8988T (cell line): ENCODE measurements around the gene FARS2.
"Not testable (repeated sequence)": the region's sequence is repeated elsewhere in the genome, so short reads cannot be mapped to it uniquely, and the experiment has no call there.

Experiments used
- DNase-seq: peaks from one replicate; pipeline ENCODE4 v3.0.0; 2011

FARS2 gene

DNA sequence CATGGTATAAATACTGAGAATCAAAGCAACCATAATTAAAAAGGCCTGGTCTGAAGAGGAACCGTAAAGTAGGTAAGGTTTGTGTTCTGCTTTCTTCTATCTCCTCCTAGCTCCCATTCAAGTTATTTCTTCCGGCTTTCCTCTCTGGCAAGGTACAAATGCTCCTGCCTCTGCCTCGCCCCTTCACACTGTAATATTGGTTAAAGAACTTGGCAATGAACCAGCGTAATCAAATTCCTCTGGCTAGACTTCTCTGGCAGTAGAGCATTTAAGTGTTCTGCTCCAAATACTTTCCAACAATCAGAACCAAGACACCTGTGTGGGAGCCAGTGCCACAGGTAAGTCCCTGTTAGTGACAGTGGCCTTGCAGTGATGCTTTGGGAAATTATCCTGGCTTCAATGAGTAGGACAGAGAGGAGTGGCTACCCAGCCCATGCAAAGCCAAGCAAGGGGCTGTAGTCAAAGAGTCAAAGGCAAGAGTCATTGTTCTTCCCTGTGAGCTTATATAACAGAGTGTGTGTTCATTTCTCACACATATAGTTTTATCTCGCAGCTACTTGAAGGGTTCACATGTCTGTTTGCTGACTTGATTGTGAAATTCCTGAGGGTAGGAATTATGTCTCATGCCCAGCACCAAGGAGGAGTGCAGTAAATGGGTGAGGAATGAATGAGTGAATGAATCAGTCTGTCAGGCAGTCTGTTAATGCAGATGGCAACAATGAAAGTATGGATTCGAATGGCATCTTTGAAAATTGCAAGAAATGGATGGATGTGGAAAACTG, 416.1 kb downstream of the FARS2 start:
- no peak for DNase-seq

DNA sequence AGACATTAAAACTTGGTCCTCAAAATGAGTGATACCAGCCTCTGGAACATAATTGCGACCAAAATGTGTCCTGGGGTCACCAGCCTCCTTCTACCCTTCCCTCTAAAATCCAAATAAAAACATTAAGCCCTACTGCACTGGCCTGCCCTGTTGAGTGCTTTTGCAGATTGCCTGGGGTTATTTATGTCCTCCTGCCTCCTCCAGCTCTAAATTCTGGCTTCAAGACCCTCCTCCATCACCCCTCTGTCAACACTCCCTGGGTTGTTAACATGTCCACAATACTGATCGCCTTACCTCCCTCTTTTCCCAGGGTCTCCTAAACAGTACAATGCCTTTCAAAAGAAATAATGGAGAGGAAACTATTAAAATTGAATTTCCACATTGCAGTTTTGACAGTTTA, 418.0 kb downstream of the FARS2 start:
- no peak for DNase-seq

DNA sequence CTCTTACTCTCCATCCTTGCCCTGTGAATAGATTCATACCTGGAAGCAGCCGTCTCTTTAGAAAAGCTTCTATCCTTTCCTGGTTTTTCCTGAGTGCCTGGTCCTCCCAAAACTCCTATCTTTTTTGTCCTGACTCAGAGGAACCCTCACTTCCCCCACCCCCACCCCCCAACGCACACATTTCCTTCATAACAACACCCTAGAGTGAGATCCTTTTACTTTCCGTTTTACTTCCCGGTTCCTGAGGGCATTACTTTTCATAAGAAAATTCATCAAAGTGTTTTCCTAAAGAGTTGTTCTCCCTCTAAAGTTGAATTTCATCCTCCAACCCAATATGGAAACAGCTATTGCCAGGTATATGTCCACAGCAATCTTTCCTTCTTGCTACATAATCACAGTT, 418.4 kb downstream of the FARS2 start:
- no peak for DNase-seq

DNA sequence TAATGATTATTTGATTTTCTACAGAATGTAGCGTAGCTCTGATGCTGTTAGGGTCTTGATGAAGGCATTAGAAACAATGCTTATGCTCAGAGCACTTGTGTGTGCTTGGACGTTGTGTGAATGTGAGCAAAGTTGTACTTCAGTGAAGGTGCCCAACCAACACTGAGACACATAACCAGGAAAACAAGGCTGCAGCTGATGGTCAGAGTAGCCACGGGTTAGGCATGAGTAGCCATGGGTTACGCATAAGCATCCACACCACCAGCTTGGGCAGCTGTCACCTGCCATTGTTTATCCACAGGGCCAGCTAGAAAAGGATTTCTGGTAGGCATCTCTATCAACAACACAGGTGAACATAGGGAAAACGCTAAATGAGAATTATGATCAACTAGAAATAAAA, 418.8 kb downstream of the FARS2 start:
- no peak for DNase-seq

DNA sequence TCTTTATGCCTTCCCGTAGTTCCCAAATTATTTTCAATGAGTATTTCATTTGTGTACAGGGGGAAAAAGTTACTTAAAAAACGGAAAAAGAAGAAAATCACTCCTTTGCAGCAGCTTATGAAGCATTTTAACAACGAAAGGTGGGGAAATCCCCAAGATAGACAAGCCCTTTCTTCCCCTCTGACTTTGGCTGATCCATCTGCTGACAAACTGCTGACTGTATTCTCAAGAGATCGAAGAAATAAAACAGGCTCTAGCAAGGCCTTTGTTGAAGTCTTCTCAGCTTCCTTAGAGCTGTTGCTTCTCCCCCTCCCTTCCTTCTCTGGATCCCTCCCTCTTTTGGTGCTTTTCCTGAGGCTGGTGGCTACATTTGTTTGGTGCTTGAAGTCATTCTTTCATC, 420.2 kb downstream of the FARS2 start:
- DNase-seq = no peak

DNA sequence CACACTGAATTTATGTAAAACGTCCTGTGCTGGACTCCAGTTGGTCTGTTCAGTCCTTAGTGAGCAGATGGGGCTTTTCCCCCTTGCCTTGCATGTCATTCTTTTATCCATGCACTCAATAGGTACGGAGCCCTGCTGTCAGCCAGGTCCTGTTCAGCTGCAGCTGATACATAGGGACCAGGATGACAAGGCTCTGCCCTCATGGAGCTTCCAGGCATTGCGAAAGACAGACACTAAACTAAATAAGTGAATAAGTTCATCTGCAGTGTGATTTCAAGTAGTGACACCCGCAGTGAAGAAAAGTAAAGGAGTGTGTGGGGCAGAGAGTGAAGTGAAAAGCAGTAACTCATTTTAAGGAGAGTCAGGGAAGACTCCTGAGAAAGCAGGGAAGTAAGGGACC, 421.2 kb downstream of the FARS2 start:
- no peak for DNase-seq

DNA sequence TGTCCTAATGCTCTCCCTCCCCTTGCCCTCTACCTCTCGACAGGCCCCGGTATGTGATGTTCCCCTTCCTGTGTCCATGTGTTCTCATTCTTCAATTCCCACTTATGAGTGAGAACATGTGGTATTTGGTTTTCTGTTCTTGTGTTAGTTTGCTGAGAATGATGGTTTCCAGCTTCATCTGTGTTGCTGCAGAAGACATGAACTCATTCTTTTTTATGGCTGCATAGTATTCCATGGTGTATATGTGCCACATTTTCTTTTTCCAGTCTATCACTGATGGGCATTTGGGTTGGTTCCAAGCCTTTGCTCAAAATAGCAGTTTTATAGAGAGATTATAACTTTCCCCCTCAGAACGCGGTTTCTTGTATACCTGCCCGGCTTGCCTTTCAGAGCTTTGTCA, 422.4 kb downstream of the FARS2 start:
- not testable (repeated sequence) for DNase-seq

DNA sequence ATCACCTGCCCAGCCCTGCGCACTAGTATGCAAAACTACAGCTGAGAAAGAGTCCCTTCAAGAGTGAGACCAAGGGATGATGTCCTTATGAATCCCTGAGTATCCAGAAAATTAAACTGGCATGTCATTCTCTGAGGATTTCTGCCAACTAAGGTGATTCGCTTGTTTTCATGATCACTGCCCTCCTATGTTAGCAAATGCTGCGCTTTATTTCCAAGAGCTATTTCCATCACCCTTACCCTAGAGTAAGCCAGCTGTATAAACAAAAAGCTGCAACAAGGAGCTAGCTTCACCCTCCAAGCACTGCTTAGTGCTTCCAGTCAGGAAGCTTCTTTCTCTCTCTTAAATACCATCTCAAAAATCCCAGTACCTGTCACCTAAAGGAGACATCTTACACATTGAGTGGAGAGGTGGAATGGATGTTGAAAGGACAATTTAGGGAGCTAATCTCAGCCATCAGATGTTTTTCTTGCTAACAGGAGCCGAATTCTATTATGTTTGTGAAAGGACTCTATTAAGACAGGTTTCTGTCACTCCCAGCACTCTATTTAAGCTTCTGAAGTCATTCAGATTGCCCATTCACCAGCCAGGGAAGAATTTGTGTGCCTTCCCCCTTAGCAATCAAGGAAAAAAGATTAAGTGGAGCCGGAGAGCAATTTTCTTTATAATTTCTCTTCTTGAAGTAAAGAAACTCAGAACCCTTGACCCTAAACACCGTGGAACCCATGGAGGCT, 423.2 kb downstream of the FARS2 start:
- DNase-seq = no peak

DNA sequence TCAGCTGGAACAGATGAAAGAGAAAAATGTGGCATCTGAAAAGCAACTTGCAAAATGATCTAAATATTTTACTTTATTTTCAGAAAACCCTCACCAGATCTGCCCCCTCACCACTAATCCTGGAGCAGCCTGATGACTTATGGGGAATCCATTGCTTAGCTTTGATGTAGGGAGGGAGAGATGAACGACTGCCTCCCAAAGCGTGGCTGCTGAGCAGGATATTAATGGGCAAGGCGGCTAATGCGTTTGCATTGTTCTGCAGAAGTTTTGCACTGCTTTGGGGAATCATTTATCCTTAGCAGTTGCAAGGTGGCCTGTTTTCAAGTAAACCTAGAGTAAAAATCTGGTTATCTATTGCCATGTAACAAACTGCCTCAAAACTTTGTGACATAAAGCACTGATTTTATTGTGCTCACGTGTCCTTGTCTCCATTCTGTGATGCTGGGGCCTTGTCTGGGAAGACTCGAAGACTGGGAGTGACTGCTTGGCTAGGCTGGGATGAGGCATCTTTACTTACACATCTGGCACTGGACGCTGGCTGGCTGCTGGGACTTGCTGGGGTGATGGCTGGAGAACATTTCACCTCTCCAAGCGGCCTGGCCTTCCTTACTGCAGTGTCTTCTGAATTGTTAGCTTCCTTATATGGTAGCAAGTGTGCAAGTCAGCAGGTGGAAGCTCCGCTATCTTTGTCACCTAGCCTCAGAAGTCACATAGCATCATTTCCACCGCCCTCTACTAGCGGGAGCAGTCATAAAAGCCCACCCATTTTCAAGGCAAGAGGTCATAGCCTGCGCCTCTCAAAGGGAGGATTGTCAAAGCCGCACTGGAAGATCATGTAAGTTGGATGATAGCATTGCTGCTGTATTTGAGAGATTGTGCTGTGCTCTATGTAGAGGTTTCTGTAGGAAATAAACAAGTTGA, 432.2 kb downstream of the FARS2 start:
- DNase-seq = no peak

DNA sequence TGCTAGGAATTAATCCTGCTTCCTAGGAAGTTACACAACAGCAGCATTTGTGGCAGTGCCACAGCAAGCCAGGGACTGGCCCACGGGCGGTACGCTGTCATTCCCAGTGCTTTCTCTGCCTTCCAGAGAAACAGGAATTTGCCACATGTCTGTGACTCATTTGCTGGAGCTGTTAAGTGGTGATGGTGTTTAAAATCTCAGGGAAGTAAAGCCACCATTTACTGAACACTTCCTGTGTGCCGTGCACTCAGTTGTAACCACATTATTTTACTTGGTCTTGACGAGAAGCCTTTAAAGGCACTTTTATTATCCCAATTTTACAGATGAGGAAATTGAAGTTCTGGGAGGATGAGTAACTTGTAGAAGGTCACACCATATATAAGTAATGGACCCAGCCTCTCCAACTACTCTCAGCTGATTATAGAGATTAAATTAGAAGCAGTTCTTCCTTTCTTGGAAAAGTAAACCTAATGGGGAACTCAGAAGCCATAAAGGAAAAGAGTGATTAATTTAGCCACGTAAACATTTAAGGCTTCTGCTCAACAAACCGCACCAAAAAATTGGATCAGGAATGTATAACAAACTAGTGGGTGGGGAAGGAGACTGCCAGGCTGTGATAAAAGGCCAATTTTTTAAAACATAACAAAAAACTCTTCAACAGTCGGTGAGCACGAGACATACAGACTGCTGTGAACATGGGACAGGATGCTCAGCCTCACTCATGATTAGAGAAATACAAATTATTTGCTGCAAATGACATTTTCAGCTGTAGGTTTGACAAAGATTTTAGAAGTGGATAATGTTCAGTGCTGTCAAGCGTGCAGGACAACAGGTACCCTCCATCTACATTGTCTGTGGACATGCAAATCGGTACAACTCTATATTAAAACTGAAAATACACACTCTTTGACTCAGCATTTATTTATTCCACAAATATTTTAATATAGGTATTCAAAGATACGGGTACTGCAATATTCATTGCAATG, 434.2 kb downstream of the FARS2 start:
- DNase-seq = no peak

DNA sequence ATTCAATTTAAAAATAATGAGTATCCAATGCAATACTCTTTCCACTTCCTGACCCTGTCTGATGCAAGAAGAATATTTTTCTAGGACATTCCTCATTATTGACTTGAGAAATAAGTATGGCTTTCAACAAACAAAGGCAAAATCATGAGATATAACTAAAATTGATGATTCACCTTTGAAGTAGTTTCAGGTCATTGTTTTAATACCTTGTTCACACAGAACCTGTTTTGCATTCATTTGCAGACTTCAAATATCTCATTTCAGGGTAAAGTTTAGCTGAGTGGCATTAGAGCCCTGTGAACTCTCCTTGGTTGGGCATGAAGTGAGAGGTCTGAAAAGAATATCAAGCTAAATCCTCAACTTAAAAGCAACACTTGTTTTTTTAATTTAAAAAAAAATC, 436.2 kb downstream of the FARS2 start:
- no peak for DNase-seq

DNA sequence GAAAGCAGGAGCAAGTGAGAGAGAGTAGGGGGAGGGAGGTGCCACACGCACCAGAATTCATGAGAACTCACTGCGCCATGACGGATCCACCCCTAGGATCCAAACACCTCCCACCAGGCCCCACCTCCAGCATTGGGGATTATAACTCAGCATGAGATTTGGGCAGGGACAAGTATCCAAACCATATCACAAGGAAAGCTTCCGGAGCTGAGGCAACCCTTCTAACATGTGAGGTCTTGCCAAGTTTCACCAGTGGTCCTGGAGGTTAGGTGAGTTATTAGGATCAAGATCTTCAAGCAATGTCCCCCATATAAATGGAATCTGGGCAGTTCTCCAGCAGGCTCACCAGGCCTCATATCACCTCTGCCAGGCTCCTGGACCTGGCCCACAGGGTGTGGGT, 437.0 kb downstream of the FARS2 start:
- DNase-seq = no peak

DNA sequence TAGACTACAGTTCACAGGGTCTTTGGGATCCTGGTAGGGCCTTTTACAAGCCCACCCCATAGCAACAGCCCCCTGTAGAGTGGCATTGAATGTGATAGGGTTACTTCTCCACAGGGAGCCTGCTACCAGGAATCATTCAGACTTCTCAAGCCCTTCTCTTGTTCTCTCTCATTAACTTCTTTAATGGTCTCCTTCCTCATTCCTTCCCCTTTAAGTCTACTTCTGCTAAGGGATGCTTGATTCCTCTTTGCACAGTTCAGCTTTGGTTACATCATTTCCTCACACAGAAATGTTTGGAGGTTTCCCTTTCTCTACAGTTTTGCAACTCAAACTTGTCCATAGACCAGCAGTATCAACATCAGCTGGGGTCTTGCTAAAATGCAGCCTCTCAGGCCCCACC, 437.8 kb downstream of the FARS2 start:
- not testable (repeated sequence) for DNase-seq

DNA sequence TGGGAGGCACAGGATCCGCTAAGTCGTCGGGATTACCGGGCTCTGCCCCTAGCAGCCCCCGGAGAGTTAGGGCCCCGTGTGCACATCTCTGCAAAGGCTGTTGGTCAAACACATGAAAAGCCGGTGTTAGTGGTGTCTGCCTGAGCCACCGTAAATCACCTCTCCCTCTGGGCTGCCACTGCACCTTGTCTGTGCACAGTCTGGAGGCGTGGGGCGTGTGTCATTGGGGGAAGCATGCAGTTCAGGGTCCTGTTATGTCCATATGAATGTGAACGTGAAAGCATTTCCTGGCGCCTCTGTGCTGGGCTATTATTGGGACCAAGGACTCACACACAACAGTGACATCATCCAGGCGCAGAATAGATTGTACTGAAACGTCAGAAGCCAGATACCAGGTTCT, 439.9 kb downstream of the FARS2 start:
- no peak for DNase-seq

DNA sequence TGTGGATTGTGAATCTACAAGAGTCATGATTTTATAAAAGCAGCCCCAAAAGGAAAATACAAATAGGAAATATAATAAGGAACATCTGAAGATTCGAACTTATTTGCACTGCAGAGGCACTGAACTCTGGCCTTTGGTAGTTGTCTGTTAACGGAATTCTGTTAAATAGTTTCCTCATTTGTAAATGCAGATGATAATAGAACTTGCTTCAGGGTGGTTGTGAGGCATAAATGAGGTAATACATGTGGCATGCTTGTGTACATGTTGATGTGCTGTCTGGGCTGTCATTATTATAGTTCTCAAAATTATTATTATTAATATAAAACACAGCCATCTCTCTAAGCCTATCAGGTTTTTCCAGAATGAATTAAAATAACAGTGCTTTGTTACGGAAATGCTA, 443.4 kb downstream of the FARS2 start:
- no peak for DNase-seq

DNA sequence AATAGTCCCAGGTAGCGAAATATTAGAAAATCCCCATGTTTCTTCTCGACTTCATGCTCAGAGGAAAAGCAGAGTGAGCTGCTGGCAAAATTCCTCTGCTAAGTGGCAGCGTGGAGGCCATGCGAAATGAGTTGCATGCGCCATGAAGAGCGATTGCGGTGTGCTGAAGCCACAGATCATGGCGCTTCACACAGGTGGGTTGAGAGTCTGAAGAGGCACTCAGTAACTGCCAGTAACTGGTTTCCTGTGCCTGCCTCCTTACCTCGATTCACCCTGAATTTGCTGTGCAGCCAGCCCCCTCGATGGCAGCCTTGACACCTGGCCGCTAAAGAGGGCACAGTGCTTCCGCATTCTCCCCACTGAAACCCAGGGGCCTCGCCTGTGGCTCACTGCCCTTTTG, 443.9 kb downstream of the FARS2 start:
- DNase-seq = no peak

DNA sequence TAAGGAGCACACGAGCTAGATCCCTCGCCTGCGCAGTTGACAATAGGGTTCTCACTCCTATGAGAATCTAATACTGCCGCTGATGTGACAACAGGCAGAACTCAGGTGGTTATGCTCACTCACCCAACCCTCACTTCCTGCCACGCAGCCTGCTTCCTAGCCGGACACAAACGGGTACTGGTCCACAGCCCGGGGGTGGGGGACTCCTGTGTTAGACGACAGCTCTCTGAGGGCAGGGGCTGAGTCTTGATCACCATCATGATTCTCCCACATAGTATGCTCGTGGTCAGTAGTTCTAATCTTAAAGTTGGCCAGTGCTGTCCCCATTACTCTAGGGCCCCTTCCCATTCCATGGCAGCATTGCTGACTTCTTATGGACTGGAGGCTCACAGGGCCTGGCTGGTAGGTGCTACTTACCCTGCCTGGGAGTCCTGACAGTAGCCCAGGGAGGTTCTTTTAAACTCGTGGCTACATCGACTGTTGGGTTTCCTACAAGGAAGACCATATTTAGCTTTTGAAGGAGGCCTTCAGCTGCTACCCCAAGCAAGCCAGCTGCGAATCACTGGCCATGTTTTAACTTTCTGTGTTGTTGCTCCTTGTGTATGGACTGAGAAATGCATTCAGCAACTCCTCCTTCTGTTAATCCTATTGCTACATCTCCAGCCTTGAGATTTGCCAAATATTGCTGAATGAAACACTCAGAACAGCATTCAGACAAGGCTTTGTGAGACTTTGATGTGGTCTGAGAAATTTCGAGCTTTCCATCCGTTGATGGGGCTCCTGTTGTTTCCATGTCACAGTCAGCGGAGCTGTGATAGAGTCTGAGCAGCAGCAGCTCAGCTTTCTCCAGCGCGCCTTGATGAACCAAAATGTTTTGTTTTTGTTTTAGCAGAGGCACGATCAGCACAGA, 445.1 kb downstream of the FARS2 start:
- no peak for DNase-seq

DNA sequence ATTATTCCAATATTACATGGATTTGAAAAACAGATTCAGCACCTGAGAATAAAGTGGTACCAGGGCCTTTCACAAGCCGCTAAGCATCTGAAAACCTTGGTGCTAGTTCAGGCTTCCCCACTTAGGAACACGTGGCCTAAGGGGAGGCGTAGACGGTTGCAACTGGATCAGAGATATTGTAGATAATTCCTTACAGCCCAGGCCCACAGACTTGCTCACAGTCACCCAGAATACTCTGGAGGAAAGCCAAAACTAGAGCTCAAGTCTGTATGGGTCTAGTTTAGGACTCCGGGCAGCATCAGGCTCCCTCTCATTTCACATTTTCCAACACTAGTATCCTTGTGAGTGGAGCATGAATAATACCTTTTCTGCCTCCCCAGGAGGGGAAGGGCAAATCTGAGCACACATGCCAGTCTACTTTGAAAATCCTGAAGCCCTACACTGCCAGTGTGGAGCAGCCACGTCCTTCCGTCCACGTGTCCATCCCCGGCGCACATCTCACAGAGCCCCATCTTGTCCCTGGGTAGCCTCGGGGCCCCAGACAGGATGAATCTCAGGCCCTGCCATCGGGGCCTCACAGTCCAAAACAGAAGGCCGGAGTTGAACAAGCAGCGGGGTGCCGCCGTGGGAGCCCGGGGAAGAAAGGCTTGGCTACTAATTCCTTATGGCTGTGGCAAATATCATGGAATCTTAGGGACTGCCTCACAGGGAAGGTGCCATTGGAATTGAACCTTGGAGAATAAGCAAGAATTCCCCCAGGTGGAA, 446.1 kb downstream of the FARS2 start:
- no peak for DNase-seq

DNA sequence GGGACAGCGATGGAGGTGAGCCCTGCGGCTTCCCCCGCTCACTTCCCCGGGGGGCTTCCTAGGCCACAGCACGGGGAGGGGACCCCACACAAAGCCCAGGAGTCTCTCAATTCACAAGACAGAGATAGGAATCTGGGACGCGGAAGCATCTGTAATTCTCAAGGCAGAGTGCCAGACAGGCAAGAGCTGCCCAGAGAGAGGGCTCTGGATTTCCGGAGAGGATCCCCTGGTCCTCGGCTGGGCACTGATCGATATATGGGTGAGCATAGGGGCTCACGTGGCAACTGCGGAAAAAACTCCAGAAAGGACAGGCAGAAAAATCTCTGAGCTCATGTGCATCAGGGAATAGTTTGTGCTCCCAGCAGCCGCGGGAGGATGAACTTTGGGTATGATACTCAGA, 449.2 kb downstream of the FARS2 start:
- DNase-seq = no peak

DNA sequence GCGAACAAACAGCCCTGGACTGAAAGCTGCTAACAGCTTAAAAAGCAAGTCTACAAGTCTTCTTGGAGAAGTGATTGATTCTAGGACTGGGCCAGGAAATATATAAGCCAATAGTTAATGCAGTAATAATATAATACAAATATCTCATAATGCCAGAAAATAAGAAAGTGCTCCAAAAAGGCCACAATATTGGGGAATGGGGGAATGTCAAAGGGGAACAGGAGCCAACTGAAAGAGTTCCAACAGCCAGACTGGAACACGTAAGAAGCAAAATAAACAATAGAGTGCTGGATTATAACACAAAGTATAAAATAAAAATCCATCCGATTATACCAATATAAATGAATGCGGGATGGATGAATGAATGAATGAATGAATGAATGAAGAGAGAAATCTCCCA, 449.6 kb downstream of the FARS2 start:
- DNase-seq = no peak
